Measurements from ENCODE around the gene MME. TPM values are rescaled to one million over a fixed set of nuclear protein-coding genes. Genes with fewer than 3 reads are reported as not detected.
"Not testable (repeated sequence)": the region's sequence is repeated elsewhere in the genome, so short reads cannot be mapped to it uniquely, and the experiment has no call there.

The MME gene
- total RNA-seq, 4 donors from 2014 or later: 1.5 to 96.1 (median 4.2) TPM

DNA sequence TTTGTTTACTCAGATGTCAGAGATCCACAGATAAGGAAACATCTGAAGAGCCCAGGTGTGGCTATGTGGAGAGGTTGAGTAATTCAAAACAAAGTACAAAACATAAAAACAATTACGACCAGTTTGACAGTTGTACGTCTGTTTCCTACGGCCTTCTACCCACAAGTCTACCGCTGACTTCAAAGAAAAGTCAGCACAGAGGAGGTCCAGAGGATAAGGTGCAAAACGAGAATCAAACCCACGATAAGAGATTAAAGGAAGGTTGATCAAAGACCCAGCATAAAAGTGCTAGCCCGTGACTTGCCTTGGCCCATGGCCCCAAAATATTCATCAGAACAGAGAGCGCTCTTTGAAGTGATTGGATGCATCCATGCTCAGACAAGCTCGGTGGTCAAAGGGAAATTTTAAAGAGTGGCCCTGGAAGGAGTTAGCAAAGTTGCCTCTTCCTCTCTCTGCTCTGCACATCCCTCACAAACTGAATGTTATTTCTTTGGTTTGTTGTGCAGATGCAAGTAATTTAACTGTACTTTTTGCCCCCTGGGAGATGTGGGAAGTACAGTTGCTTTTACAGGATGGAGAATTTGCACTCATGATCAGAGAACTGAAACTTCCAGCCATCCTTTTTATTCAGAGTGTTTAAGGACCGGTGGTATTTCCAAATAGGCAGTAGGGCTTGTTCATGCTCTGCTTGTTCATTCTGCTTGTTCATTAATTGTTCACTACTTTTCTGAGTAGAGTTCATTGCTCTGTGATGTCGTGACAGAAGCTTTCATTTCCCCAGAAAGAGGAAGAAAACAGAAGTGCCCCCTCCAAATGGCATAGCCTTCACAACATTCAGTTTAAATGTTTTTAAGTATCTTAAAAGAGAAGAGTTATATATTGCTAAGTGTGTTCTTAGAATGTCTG, 31.1 kb downstream of the MME start:
- TF ChIP-seq, protein P1, sequence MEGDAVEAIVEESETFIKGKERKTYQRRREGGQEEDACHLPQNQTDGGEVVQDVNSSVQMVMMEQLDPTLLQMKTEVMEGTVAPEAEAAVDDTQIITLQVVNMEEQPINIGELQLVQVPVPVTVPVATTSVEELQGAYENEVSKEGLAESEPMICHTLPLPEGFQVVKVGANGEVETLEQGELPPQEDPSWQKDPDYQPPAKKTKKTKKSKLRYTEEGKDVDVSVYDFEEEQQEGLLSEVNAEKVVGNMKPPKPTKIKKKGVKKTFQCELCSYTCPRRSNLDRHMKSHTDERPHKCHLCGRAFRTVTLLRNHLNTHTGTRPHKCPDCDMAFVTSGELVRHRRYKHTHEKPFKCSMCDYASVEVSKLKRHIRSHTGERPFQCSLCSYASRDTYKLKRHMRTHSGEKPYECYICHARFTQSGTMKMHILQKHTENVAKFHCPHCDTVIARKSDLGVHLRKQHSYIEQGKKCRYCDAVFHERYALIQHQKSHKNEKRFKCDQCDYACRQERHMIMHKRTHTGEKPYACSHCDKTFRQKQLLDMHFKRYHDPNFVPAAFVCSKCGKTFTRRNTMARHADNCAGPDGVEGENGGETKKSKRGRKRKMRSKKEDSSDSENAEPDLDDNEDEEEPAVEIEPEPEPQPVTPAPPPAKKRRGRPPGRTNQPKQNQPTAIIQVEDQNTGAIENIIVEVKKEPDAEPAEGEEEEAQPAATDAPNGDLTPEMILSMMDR (IDR thresholded peaks at IDR 0.05): no peak
- TF ChIP-seq POLR2A (IDR thresholded peaks at IDR 0.05): no peak
- Histone ChIP-seq H3K4me3 (no peak overlapping the region), H3K4me1 (no peaks in the 10 kb centered on the region), H3K9me3 (no peaks in the 10 kb centered on the region), H3K27me3 (no peaks in the 10 kb centered on the region), H3K36me3 (no peaks in the 10 kb centered on the region), H3K27ac (no peak overlapping the region)
- intact Hi-C loops (cut with DNase I; ENCODE audit: low total_unique reads): no loop called here
- DNase-seq: no peak

DNA sequence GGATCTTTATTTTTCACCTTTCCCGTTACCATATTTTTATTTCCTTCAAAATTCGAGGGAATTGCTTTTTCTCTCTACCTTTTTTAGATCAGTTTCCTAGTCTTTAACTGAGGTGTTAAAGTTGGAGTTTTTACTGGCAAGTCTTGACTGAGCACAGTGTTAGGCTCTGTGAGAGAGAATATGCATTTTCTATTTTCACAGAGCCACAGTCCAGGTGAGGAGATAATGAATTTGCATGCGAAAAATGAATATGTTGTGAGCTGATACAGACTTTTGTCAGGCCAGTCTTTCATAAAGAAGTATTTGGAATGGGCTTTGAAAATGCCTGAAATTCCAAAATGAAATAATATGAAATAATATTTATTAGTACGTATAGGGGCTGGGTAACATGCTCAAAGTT, 31.9 kb downstream of the MME start:
- no peaks in the 10 kb centered on the region for H3K36me3 ChIP-seq

DNA sequence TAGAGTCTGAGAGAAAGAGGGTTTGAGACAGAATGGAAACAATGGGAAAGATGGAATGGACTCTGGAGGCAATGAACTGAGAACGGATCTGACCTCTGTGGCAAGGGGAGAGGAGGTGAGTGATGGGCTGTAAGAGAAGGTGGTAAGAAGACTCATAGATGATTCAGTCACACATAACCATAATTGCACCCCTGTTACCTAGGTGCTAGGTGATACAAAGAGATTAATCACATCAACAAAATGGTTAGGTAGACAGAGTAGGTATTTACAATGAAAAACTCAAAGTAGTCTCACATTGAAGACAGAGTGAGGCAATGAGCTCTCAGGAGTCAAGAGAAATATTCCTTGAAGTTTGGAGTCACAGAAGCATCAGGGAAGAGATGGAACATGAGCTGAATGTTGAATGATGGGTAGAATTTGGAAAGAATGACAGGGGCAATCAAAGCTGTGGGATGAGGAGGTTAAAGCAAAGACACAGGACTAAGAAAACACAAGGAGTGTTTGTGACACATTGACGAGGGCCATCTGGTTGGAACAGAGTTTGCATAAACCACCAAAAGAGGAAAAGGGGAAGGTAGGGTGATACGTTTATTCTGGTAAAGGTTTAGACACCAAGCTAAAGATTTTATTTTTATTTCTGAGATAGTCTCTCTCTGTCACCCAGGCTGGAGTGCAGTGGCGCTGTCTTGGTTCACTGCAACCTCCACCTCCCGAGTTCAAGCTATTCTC, 32.7 kb downstream of the MME start:
- no peak overlapping the region for H3K4me3 ChIP-seq
- H3K36me3 ChIP-seq: no peaks in the 10 kb centered on the region
- no peaks in the 10 kb centered on the region for H3K4me1 ChIP-seq
- TF ChIP-seq, protein P1 (IDR thresholded peaks at IDR 0.05): no peak
- no peak for TF ChIP-seq POLR2A (IDR thresholded peaks at IDR 0.05)
- H3K27me3 ChIP-seq: no peaks in the 10 kb centered on the region
- no peaks in the 10 kb centered on the region for H3K9me3 ChIP-seq
- no peak overlapping the region for H3K27ac ChIP-seq
- intact Hi-C loops (cut with DNase I; ENCODE audit: low total_unique reads): no loop called here
- no peak for DNase-seq

More for the DNA sequence above, 31.9 kb downstream of the MME start:
- TF ChIP-seq, protein P1 (IDR thresholded peaks at IDR 0.05): no peak
- TF ChIP-seq POLR2A (IDR thresholded peaks at IDR 0.05): no peak
- no peak overlapping the region for H3K4me3 ChIP-seq
- DNase-seq: no peak
- H3K27me3 ChIP-seq: no peaks in the 10 kb centered on the region
- intact Hi-C loops (cut with DNase I; ENCODE audit: low total_unique reads): no loop called here
- H3K4me1 ChIP-seq: no peaks in the 10 kb centered on the region
- no peak overlapping the region for H3K27ac ChIP-seq
- H3K9me3 ChIP-seq: no peaks in the 10 kb centered on the region

DNA sequence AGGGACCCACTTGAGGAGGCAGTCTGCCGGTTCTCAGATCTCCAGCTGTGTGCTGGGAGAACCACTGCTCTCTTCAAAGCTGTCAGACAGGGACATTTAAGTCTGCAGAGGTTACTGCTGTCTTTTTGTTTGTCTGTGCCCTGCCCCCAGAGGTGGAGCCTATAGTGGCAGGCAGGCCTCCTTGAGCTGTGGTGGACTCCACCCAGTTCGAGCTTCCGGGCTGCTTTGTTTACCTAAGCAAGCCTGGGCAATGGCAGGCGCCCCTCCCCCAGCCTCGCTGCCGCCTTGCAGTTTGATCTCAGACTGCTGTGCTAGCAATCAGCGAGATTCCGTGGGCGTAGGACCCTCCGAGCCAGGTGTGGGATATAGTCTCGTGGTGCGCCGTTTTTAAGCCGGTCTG, 44.6 kb downstream of the MME start:
- H3K27me3 ChIP-seq; H3K9me3 ChIP-seq; H3K4me1 ChIP-seq; H3K27ac ChIP-seq; H3K36me3 ChIP-seq; H3K4me3 ChIP-seq; DNase-seq; intact Hi-C loops (cut with DNase I; ENCODE audit: low total_unique reads): not testable (repeated sequence)

DNA sequence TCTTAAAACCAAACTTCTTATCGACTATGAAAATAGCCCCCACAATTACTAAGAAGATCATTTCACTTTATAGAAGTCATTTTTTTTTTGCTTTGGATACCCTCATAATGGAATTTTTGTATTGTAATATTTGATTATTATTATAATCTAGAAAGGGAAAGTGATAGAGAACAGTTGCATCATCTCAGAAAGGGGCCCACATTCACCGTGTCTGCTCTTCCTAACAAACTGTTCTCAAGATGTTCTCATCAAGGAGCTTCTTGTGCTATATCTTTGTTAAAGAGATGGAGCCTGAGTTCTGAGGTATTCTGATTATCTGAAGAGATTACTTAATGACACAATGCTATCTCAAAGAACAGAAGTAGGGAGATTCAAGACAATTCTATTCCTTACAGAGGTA, 49.3 kb downstream of the MME start:
- Histone ChIP-seq H3K27me3 (no peaks in the 10 kb centered on the region), H3K36me3 (no peaks in the 10 kb centered on the region), H3K9me3 (no peaks in the 10 kb centered on the region), H3K4me1 (no peaks in the 10 kb centered on the region), H3K4me3 (no peak overlapping the region), H3K27ac (no peak overlapping the region)
- DNase-seq: no peak
- intact Hi-C loops (cut with DNase I; ENCODE audit: low total_unique reads): no loop called here
- no peak for TF ChIP-seq POLR2A (IDR thresholded peaks at IDR 0.05)

DNA sequence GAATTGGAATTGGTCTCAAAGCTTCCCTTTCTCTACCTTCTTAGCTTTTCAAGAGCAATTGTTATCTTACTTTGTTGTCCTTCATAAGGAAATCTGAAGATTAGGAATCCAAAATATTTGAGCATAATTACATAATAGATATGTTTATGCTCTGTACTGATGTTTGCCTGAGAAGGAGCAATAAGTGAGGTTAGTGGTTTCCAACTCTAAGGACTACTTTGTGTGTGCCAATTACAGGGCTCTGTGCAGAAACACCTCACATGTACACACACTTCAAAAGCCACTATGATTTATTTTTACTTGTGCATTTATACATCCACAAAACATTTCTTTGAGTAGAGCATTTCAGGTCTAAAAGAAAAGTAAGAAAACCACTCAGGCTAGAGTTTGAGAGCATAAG, 49.9 kb downstream of the MME start:
- H3K4me1 ChIP-seq: no peaks in the 10 kb centered on the region
- H3K9me3 ChIP-seq: no peaks in the 10 kb centered on the region
- no peaks in the 10 kb centered on the region for H3K36me3 ChIP-seq
- H3K27me3 ChIP-seq: no peaks in the 10 kb centered on the region
- H3K27ac ChIP-seq: no peak overlapping the region
- TF ChIP-seq, protein P1 (IDR thresholded peaks at IDR 0.05): no peak
- no peak for TF ChIP-seq POLR2A (IDR thresholded peaks at IDR 0.05)
- DNase-seq: no peak
- intact Hi-C loops (cut with DNase I; ENCODE audit: low total_unique reads): no loop called here
- H3K4me3 ChIP-seq: no peak overlapping the region

All from uterus (tissue), 4 donors.